ENCODE results near the gene APCS.

The APCS gene

GRCh38 chr1:159587461-159587951 is at the start of gene APCS:
Gene APCS (plus strand): TSS chr1:159587826. CDS start chr1:159587922, 96 bp downstream.
- no peak for DNase-seq (ENCODE audit: low read depth)

DNA sequence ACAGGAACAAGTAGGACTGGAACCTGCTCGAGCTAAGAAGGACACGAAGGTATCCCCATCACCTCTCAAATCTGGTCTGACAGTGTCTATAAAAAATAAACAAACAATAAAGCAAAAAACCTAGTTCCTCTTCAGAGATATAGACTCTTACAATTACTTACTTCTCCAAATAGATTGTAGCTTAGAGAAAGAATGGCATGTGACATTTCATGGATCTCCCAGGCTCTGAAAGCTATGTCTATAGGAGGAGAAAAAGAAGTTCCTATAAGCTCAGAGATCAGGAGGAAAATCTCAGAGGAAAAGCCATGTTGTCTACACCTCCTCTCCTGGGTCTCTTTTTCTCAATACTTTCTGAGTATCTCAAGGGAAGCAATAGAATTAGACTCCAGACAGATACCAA is 39.5 kb upstream of the APCS start:
- no peak for DNase-seq (ENCODE audit: low read depth)

DNA sequence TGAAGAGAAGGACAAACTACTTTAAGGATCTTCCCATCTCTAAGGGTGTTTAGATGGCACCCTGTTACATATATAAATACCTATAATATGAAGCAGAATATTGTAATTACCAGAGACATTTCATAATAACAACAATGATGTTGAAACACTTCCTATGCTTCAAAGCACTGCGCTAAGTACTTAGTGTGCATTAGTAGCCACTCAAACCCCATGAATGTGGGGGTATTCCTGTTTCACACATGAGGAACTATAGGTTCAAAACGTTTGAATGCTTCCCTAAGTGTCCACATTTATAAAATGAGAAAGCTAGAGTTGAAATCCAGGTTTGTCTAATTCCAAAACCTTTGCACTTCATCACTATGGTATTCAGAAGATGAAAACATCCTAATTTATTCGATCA is 33.4 kb upstream of the APCS start:
- peak; percentile 4 for DNase-seq (ENCODE audit: low read depth)

DNA sequence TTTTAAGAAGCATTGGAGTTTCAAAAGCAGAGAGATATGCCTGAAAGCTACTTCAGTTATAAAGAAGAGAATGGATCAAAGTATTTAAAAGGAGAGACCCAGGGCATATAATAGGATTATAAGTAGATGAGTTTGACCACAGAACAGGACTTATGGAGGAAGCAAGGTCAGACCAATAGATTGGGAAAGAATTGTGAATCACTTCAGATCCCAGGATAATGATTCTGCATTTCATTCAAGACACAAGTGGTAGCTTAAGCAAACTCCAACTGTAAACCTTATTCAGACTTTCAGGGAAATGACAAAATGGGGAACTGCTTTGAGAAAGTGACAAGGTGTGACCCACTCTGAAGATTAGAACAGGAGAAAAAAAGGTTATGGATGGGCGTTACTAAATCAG is 32.9 kb upstream of the APCS start:
- DNase-seq (ENCODE audit: low read depth): peak; percentile 45

DNA sequence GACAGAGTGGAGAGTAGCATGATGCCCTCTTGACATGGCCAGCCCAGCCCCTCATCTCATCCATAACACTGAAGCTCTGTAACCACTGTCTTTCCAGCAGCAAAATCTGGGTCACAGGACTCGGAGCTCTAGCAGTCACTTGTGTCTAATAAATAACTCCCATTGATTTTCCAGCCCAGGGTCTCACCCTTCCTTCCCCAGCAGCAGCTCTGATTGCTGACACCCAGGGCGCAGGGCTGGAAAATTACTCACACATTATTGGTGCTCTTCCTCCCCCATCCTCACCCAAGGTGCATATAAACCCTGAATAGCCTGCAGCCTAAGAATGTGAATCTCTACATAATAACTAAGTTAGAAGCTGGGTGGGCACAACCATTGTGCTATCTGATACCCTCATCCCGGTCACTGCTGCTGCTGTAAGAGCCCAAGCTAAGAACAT is 30.7 kb upstream of the APCS start:
- DNase-seq (ENCODE audit: low read depth): no peak

DNA sequence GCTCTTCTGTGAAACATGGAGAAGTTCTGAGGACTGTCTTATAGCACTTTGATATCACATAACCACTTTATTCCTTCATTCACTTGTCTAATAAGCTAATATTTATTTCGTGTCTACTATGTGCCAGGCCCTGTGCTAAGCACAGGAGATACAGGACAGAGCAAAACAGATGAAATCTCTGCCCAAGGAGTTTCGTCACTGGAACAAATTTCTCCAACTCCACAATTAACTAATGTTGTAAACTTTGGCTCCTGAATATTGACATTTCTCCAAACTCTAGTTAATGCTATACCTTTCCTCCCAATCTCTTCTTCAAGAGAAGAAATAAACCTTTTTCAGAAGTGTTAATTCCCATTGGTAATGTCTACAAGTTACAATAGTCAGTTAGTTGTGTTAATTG is 27.0 kb upstream of the APCS start:
- no peak for DNase-seq (ENCODE audit: low read depth)

GRCh38 chr1:159561497-159561896 is 26.1 kb upstream of the APCS start:
- no peak for DNase-seq (ENCODE audit: low read depth)

- DNase-seq (ENCODE audit: low read depth): no peak
Measured at GRCh38 chr1:159562680-159563079, 24.9 kb upstream of the APCS start.

DNA sequence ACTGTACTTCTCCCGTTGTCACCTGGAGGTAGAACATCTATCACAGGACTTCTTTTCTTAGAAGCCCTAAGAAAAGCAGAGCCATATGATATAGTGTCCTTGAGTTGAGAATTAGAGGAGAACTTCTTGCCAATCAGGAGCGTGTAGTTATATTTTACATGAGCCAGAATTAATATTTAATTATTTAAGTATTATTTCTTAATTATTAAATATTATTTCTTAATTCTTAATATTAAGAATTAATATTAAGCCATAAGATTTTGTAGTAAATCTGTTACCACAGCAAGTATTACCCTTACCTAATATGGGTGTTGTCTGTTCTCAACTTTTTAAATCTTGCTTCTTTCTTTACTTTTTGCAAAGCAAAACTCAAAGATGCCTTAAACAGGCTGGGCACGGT is 10.2 kb upstream of the APCS start:
- no peak for DNase-seq (ENCODE audit: low read depth)

- peak; percentile 15 for DNase-seq (ENCODE audit: low read depth)
Measured at GRCh38 chr1:159580340-159580739, 7.3 kb upstream of the APCS start.

- no peak for DNase-seq (ENCODE audit: low read depth)
Measured at GRCh38 chr1:159581422-159581821, 6.2 kb upstream of the APCS start.

- no peak for DNase-seq (ENCODE audit: low read depth)
Measured at GRCh38 chr1:159584536-159584935, 3.1 kb upstream of the APCS start.

DNA sequence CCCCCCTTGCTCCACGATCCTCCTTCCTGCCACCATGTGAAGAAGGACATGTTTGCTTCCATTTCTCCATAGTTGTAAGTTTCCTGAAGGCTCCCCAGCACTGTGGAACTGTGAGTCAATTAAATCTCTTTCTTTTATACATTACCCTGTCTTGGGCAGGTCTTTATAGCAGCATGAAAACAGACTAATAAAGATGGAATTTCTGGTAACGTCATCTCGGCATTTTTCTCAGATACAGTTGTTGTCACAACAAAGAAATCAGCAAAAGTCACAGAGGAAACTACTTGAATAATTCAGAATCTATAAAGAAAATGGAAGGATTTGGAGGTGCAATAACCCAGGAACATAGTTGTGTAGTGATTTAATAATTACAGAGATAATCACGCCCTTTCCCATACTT is 4.4 kb downstream of the APCS start:
- DNase-seq (ENCODE audit: low read depth): peak; percentile 73

GRCh38 chr1:159594625-159595405 is 7.2 kb downstream of the APCS start:
- DNase-seq (ENCODE audit: low read depth): no peak

- DNase-seq (ENCODE audit: low read depth): peak; percentile 97
Measured at GRCh38 chr1:159598196-159598595, 10.6 kb downstream of the APCS start.

- no peak for DNase-seq (ENCODE audit: low read depth)
Measured at GRCh38 chr1:159600894-159601293, 13.3 kb downstream of the APCS start.

- no peak for DNase-seq (ENCODE audit: low read depth)
Measured at GRCh38 chr1:159602501-159602999, 14.9 kb downstream of the APCS start.

- DNase-seq (ENCODE audit: low read depth): no peak
Measured at GRCh38 chr1:159612211-159612885, 24.7 kb downstream of the APCS start.

DNA sequence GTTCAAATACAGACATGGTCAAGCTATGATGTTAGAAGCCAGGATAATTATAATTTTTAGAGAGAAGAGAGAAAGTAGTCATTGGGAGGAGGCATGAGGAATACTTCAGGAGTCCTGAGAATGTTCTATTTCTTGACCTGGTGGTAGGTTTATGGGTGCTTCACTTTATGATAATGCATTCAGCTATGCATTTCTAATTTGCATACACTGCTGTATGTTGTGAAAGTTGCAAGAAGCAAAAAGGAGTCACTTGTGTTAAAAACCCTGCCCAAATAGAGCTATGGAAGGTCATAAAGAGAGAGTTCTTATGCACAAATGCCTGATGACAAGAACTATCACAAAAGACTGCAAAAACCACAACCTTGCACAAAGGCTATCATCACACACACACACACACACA is 45.3 kb downstream of the APCS start:
- DNase-seq (ENCODE audit: low read depth): peak; percentile 13

All from ELR (cell line).